Measurements from ENCODE around the gene SV2B.

DNA sequence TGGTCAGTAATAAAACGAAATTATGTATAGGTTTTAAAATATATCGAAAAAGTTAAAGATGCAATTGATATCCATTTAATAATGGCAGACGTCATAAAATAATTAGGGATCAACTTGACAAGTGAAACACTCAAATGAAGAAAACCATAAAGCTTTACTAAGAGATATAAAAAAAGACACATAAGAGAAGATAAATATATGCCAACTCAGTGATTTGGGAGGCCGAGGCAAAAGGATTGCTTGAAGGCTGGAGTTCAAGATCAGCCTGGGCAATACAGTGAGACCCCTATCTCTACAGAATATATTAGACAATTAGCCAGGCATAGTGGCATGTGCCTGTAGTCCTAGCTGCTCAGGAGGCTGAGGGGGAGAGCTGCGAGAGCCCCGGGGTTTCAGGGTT lies 190.5 kb downstream of the SV2B start:
- no peak for TF ChIP-seq POLR2AphosphoS5 (IDR thresholded peaks at IDR 0.05; ENCODE audit: borderline replicate concordance, low read depth, low read length)
- no peak for TF ChIP-seq EZH2 (IDR thresholded peaks at IDR 0.05)
- no peak for TF ChIP-seq FOXP2 (optimal IDR thresholded peaks at IDR 0.05; ENCODE audit: control extremely low read depth, extremely low read length, insufficient read depth)

All from SK-N-MC (cell line).